ENCODE data around the gene BRAT1.

BRAT1 gene

DNA sequence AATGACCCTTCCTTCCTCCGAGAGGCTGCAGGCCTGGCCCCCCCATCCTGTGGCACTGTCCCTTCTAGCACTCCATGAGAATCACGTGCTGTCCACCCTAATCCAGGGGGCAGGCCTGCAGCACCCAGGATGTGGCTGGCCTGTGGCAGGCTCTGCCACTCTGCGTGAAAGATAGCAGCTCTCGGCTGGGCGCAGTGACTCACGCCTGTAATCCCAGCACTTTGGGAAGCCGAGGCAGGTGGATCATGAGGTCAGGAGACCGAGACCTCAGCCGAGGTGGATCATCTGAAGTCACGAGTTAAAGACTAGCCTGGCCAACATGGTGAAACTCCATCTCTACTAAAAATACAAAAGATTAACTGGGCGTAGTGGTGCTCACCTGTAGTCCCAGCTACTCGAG is 54.6 kb downstream of the BRAT1 start:
- in situ Hi-C loops (cut with MboI; ENCODE audit: low sequenced_read_pairs): no loop called here

GRCh38 chr7:2499719-2500430 is 55.4 kb downstream of the BRAT1 start:
- in situ Hi-C loops (cut with MboI; ENCODE audit: low sequenced_read_pairs): no loop called here

DNA sequence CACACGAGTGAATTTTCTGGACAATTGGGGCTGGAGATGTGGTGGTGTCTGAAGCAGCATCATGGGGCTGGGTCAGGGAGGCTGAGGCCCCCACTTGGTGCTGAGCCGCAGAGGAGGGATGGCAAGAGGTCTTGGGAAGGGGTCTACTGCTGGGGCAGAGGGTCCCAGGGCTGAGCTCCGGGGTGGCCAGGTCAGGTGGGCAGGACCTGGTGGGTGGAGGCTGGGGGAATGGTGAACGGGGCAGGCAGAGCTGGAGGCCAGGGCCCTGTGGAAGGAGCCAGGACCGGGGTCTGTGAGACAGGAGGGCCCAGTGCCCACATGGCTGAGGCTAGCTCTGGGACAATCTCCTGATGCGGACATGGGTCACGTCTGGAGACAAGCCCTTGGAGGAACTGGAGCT is 56.1 kb downstream of the BRAT1 start:
- in situ Hi-C loops (cut with MboI; ENCODE audit: low sequenced_read_pairs): no loop called here

- in situ Hi-C loops (cut with MboI; ENCODE audit: low sequenced_read_pairs): no loop called here
Observed at GRCh38 chr7:2498708-2499107, 56.6 kb downstream of the BRAT1 start.

DNA sequence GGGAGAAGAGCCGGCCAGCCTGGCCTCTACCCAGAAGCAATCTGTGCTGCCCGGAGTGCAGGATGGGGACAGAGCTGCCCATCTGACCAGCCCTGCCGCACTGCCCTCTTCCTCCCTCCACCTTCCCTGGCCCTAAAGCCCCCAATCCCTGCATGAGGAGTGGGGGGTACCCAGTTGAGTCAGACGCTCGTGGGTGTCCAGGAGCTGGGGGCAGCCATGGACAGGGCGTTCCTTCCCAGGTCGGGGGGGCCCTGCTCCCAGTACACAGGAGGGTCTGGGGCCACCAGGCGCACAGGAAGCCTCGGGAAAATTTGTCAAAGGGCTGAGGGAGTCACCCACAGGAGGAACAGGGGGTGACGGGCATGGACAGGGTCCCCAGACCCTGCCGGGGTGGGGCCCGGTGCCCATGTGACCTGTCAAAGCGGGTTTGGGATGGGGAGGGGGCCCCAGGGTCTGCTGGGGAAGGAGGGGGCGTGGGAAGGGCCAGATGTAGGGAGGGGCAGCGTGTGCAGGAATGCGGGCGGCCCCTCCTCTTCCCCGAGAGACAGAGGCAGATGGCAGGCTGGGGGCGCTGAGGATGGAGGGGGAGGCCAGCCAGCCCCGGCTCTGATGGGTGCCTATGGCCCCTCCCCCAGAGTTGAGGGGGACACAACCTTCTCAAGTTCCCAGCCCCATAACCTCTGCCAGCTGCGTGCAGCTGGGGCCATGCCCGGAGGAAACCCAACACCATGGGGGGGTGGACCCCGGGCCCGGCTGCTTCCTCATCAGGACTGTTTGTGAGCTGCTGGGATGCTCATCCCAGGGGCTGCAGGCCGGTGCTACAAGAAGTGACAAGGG is 57.6 kb downstream of the BRAT1 start:
- in situ Hi-C loops (cut with MboI; ENCODE audit: low sequenced_read_pairs): no loop called here

GRCh38 chr7:2497065-2497464 is 58.3 kb downstream of the BRAT1 start:
- in situ Hi-C loops (cut with MboI; ENCODE audit: low sequenced_read_pairs): no loop called here

DNA sequence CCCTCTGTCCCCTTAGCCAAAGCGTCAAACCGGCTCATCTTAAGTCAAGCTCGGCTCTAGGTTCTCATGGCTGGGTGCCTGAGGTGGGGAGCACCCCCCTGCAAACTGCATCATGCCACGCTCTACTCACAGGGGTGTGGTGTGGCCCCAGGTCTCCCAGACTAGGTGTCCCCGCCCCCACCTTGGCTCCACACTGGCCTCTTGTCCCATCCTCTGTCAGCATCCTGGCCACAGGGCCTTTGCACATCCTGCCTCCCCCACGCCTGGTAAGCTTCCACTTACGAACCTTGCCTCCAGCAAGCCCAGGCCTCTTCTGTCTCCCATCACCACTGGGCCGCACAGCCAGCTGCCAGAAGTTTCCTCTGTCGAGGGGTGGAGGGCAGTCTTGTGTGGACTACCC is 58.9 kb downstream of the BRAT1 start:
- in situ Hi-C loops (cut with MboI; ENCODE audit: low sequenced_read_pairs): no loop called here

GRCh38 chr7:2495418-2496299 is 59.7 kb downstream of the BRAT1 start:
- in situ Hi-C loops (cut with MboI; ENCODE audit: low sequenced_read_pairs): no loop called here

DNA sequence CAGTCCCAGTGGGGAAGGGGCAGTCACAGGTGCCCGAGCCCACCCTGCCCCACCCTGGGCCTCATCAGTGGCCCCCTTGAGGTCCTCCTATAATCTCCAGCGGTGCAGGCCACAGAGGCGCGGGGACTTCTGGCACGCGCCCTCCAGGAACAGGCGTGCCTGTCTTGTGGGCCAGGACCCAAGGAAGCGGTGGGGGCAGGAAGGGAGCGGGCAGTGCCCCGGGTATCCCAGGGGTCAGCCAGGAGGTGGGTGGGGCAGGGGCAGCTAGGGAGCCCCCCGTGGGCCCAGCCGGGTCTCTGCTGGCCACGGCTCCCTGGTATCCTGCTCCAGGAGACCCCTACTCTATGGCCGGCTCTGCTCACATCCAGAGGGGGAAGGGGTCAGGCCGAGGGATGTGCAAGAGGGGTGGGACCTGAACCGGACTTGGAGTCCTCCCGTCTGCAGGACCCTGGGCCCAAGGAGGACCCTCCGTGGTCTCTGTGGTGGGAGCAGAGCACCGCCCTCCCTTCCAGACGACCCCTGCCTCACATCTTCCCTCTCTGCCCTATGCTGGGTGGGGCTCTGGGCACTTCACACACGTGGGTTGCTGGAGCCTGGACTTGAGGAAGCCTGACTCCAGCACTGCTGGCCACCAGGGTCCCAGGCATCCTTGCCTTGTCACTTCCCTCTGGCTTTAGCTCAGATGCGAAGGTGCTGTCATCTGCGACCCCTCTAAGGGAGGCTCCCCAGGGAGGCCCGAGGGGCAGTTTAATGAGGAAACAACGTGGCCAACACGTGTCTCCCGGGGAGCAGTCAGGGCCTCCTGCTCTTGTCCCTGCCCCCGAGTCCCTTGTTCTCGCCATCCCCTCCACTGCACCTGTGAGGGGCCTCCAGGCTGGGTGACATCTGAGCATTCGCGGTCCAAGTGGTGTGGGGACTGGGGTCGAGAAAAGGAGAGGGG is 60.9 kb downstream of the BRAT1 start:
- in situ Hi-C loops (cut with MboI; ENCODE audit: low sequenced_read_pairs): no loop called here

- in situ Hi-C loops (cut with MboI; ENCODE audit: low sequenced_read_pairs): no loop called here
Observed at GRCh38 chr7:2493205-2494164, 61.8 kb downstream of the BRAT1 start.

GRCh38 chr7:2492038-2492437 is 63.3 kb downstream of the BRAT1 start:
- in situ Hi-C loops (cut with MboI; ENCODE audit: low sequenced_read_pairs): no loop called here

DNA sequence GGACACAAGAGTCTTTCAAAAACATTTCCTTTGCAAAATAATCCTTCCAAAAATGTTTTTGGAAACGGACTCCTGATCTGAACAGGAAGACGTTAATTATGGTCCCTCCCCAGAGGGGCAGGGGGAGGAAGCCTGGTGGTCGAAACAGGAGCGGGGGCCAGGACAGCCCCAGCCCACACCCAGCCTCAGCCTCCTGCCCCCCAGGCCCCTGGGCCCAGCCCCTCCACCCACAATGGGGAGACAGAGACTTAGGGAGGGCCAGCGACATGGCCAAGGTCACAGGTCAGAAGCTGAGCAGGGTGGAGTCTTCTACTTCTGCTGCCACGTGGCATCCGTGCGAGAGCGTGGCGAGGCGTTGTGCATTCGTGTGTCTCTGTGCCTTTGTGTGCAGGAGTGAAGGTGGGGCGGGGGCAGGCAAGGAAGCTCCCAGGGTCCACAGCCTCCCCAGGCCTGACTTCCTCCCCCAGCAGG is 65.1 kb downstream of the BRAT1 start:
- in situ Hi-C loops (cut with MboI; ENCODE audit: low sequenced_read_pairs): no loop called here

- in situ Hi-C loops (cut with MboI; ENCODE audit: low sequenced_read_pairs): no loop called here
Observed at GRCh38 chr7:2488681-2489080, 66.6 kb downstream of the BRAT1 start.

DNA sequence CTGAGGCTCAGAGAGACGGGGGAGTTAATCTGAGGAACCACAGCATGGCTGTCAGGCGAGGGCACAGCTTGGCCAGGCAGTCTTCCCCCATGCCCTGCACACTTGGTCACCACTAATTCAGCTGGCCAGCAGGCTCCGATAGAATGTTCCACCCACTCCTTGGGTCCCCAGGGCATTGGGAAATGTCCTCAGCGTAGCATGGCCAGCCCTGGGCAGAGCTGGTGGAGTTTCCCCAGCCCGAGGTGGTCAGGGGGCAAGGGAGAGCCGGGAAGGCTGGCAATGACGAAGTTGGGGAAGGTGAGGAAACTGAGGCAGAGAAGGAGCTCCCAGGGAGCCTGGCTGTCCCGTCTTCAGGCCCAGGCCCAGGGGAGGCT is 67.1 kb downstream of the BRAT1 start:
- in situ Hi-C loops (cut with MboI; ENCODE audit: low sequenced_read_pairs): no loop called here

All from HL-60/S4 (cell line).